Activated CD8-positive, alpha-beta T cell treated with anti-CD3 and anti-CD28 coated beads for 36 hours (primary cell): ENCODE data around the gene PRKACA. TPM values are rescaled to one million over a fixed set of nuclear protein-coding genes. Genes with fewer than 3 reads are reported as not detected.

ENCODE experiments used
- ATAC-seq: fragments of 200-7000 bp; cut with Tn5 transposase; one replicate; pipeline ENCODE4 v1.10.0; 2021; ENCODE audit warnings: mild to moderate bottlenecking, moderate library complexity
- CTCF ChIA-PET: fragments of 350-600 bp; sonication (Branson Sonifier 250); formaldehyde crosslinking; loops from one replicate; lab custom pipeline; 2021; ENCODE audit warnings: antibody characterized with exemption; lab: Charles Lee
- POLR2A ChIA-PET: fragments of 350-600 bp; sonication (Branson Sonifier 250); formaldehyde crosslinking; loops from one replicate; lab custom pipeline; 2021; ENCODE audit warnings: antibody characterized with exemption; lab: Charles Lee
- DNase-seq: peaks from one replicate; pipeline ENCODE4 v3.0.0-alpha.2; 2020
- H3K27ac Mint-ChIP-seq: one replicate; pipeline ENCODE4 v1.8.0; 2021; ENCODE audit warnings: mild to moderate bottlenecking, mixed read lengths
- H3K27me3 Mint-ChIP-seq: one replicate; pipeline ENCODE4 v1.8.0; 2021; ENCODE audit warnings: mixed read lengths
- H3K36me3 Mint-ChIP-seq: one replicate; pipeline ENCODE4 v1.8.0; 2021; ENCODE audit warnings: low read depth, mixed read lengths
- H3K4me1 Mint-ChIP-seq: one replicate; pipeline ENCODE4 v1.8.0; 2021; ENCODE audit warnings: low read depth, mixed read lengths
- H3K4me3 Mint-ChIP-seq: one replicate; pipeline ENCODE4 v1.8.0; 2021; ENCODE audit warnings: mild to moderate bottlenecking, moderate library complexity, mixed read lengths
- H3K9me3 Mint-ChIP-seq: one replicate; pipeline ENCODE4 v1.8.0; 2021; ENCODE audit warnings: mixed read lengths
- CTCF ChIP-seq: fragments of 200-600 bp; IDR thresholded peaks from one replicate; pipeline ENCODE4 v1.8.0; 2022; ENCODE audit warnings: antibody characterized with exemption, mild to moderate bottlenecking
- intact Hi-C: fragments of 100-400 bp; cut with micrococcal nuclease; formaldehyde crosslinking; loops from one replicate; pipeline ENCODE4 v1.10.0; 2022
- total RNA-seq, 2 experiments: library from RNA; stranded (reverse); gene quantifications; one replicate each; pipeline ENCODE4 v1.2.3, GENCODE V29; 2021

PRKACA gene
- total RNA-seq, 2 experiments from 2014 or later, result 61.0 to 61.5 TPM

- Mint-ChIP-seq H3K4me1 (peaks cover 58% of the 10 kb centered on the region), H3K9me3 (no peaks in the 10 kb centered on the region), H3K27ac (no peak overlapping the region), H3K27me3 (no peaks in the 10 kb centered on the region), H3K36me3 (no peaks in the 10 kb centered on the region), H3K4me3 (no peak overlapping the region)
- CTCF ChIA-PET, result interaction anchor here (0.6 to 4.9 kb wide), 28 partner anchors 9 to 242 kb away, joined by 3 to 44 read pairs (median 4); partner anchors contain the start of genes ASF1B, MISP3 and RLN3
- intact Hi-C loops, result no loop called here
- POLR2A ChIA-PET, result interaction anchor here (0.8 to 1.3 kb wide), 4 partner anchors 11 to 130 kb away, joined by 3 to 6 read pairs (median 4); no protein-coding TSS in a partner anchor
- ATAC-seq, result no peak
- peak; percentile 78 for DNase-seq
- peak; percentile 61 for TF ChIP-seq CTCF
These were observed 2.7 kb downstream of the PRKACA start for GRCh38 chr19:14114854-14115253.

DNA sequence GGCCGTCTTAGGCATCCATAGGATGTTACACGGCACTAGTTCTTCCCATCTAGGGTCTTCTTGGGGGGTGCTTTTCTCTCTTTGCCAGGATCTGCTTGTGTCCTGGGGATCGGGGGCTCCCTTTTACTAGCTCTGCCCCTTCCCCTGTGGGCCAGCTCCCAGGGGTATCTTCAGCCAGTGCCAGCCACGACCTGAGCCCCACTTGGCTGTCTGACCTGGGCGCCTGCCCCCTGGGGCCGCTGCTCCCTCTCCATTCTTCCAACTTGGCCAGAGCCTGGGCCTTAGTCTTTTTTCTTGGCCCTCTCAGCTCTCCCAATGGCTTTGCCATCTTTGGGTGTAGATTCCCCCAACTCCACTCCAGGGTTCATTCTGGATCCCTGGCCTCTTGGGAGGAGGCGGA lies 3.1 kb downstream of the PRKACA start:
- DNase-seq (no peak), ATAC-seq (no peak)
- Mint-ChIP-seq H3K4me1 (peaks cover 58% of the 10 kb centered on the region), H3K27me3 (no peaks in the 10 kb centered on the region), H3K9me3 (no peaks in the 10 kb centered on the region), H3K27ac (no peak overlapping the region), H3K36me3 (no peaks in the 10 kb centered on the region), H3K4me3 (no peak overlapping the region)
- intact Hi-C loops, result no loop called here
- no peak for TF ChIP-seq CTCF
- CTCF ChIA-PET, result interaction anchor here (0.6 to 4.9 kb wide), 25 partner anchors 9 to 239 kb away, joined by 3 to 44 read pairs (median 4); partner anchors contain the start of genes ASF1B, MISP3 and RLN3
- POLR2A ChIA-PET, result interaction anchor here (1.0 to 1.3 kb wide), 4 partner anchors 23 to 25 kb away, joined by 3 to 6 read pairs (median 4); no protein-coding TSS in a partner anchor

GRCh38 chr19:14113762-14114414 lies 3.7 kb downstream of the PRKACA start:
- no peak for TF ChIP-seq CTCF
- ATAC-seq, result no peak
- Mint-ChIP-seq H3K4me1 (peaks cover 54% of the 10 kb centered on the region), H3K27me3 (no peaks in the 10 kb centered on the region), H3K27ac (peak overlapping the region; percentile 49), H3K4me3 (no peak overlapping the region), H3K36me3 (no peaks in the 10 kb centered on the region), H3K9me3 (no peaks in the 10 kb centered on the region)
- ChIA-PET CTCF (interaction anchor here (0.6 to 4.9 kb wide), 21 partner anchors 8 to 236 kb away, joined by 3 to 44 read pairs (median 5); partner anchors contain the start of genes ASF1B and MISP3), POLR2A (interaction anchor here (1.0 to 1.3 kb wide), 3 partner anchors 22 to 26 kb away, joined by 3 to 6 read pairs (median 3); no protein-coding TSS in a partner anchor)
- peak; percentile 67 for DNase-seq
- intact Hi-C loops, result no loop called here

DNA sequence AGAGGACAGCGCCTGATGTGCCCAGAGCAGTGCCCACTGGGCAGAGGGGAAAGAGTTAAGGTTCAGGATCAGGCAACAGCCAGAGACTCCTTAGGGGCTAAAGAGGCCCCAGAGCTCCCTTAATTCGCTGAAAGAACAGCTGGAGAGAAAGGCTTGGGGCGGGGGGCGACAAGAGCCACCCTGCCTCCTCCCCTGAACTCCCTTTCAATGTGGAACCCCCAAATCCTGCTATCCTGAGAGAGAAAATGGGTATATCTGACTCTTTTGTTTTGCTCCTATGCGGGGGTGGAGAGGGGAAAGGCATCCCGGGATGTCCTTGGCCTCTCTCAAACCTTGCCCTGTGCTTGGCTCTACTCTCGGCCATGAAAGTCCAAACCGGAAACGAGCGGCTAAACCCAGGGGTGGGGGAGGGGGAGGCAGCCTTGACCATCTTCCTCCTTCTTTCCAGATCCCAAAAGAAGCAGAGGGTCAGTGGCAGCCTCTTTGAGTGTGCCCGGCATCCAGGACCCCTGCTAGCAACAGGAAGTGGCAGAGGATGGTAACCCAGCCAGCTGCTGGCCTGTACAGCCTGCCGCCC lies 4.7 kb downstream of the PRKACA start:
- no peaks in the 10 kb centered on the region for H3K27me3 Mint-ChIP-seq

More for the DNA sequence above, 4.7 kb downstream of the PRKACA start:
- Mint-ChIP-seq H3K27ac (no peak overlapping the region), H3K4me3 (no peak overlapping the region), H3K4me1 (peaks cover 49% of the 10 kb centered on the region), H3K36me3 (no peaks in the 10 kb centered on the region), H3K9me3 (no peaks in the 10 kb centered on the region)
- intact Hi-C loops, result no loop called here
- ChIA-PET POLR2A (interaction anchor here (1.1 kb wide), 1 partner anchor 21 kb away, joined by 6 read pairs; no protein-coding TSS in a partner anchor), CTCF (interaction anchor here (0.6 to 4.2 kb wide), 5 partner anchors 17 to 234 kb away, joined by 3 to 29 read pairs (median 5); no protein-coding TSS in a partner anchor)
- no peak for TF ChIP-seq CTCF
- ATAC-seq (no peak), DNase-seq (no peak)
